ENCODE measurements around the gene KCNK3. TPM values are rescaled to one million over a fixed set of nuclear protein-coding genes. Genes with fewer than 3 reads are reported as not detected.

The KCNK3 gene
- total RNA-seq, 3 donors from 2014 or later (not counting 1 experiment from before 2014, with no cell fraction given) = not detected

DNA sequence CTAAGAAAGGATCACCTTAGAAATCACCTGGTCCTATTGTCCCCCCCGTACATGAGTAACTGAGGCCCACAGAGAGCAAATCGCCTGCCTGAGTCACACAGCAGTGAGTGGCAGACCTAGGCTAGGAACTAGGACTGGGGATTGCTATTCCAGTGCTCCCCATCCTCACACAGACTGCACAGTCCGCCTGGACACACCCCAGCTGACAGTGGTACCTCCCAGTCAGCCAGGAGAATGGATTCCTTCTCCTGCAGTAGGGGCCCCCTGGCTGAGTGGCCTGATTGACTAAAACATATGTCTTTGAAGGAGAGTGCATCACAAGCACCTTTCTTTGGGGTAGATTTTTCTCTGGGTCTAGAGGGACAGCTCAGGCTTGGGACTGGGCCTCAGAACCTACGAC is 39.2 kb downstream of the KCNK3 start:
- H3K4me1 ChIP-seq (ENCODE audit: control insufficient read depth, insufficient read depth, low read length) = peaks cover 10% of the 10 kb centered on the region
- Mint-ChIP-seq H3K9me3 (no peaks in the 10 kb centered on the region), H3K4me1 (peaks cover 17 to 20% of the 10 kb centered on the region in 2 donors), H3K27me3 (ENCODE audit: low read depth in 2 of 2) (peaks cover 12 to 22% of the 10 kb centered on the region in 2 donors), H3K27ac (no peak overlapping the region), H3K4me3 (no peak overlapping the region), H3K36me3 (no peaks in the 10 kb centered on the region)
- H3K9me3 ChIP-seq (ENCODE audit: control insufficient read depth, insufficient read depth, low read length) = no peaks in the 10 kb centered on the region
- no peak overlapping the region for H3K27ac ChIP-seq (ENCODE audit: low read length)
- ATAC-seq (no peak), DNase-seq (no peak)
- WGBS (ENCODE audit: insufficient coverage) = 74% methylated on average over 4 of the region's 4 CpGs
- TF ChIP-seq, protein P1, sequence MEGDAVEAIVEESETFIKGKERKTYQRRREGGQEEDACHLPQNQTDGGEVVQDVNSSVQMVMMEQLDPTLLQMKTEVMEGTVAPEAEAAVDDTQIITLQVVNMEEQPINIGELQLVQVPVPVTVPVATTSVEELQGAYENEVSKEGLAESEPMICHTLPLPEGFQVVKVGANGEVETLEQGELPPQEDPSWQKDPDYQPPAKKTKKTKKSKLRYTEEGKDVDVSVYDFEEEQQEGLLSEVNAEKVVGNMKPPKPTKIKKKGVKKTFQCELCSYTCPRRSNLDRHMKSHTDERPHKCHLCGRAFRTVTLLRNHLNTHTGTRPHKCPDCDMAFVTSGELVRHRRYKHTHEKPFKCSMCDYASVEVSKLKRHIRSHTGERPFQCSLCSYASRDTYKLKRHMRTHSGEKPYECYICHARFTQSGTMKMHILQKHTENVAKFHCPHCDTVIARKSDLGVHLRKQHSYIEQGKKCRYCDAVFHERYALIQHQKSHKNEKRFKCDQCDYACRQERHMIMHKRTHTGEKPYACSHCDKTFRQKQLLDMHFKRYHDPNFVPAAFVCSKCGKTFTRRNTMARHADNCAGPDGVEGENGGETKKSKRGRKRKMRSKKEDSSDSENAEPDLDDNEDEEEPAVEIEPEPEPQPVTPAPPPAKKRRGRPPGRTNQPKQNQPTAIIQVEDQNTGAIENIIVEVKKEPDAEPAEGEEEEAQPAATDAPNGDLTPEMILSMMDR (IDR thresholded peaks at IDR 0.05) = no peak
- peaks cover 3% of the 10 kb centered on the region for H3K27me3 ChIP-seq (ENCODE audit: control insufficient read depth, insufficient read depth, low read length)
- intact Hi-C loops (cut with micrococcal nuclease) = no loop called here
- no peak overlapping the region for H3K4me3 ChIP-seq (ENCODE audit: low read length)
- no peaks in the 10 kb centered on the region for H3K36me3 ChIP-seq (ENCODE audit: control insufficient read depth, insufficient read depth, low read length)

DNA sequence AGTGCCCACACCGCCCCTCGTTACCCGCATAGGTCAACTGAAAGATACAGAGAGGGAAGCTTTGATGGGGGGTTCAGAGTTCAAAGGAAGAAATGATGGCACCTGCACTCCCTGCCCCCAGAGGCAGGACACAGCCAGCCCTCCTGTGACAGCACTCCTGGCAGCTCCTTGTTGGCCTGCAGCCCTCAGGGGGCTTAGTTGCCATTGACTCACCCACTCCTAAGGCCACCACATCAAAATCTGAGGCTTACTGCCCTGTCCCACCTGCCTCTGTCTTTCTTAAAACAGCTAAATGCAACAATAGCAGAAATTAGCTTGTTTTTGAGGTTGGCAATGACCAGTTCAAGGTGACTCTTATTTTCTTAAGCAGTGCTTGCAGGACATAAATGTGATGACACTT is 39.9 kb downstream of the KCNK3 start:
- no peak overlapping the region for H3K4me3 Mint-ChIP-seq
- no peak overlapping the region for H3K27ac Mint-ChIP-seq
- Histone ChIP-seq H3K36me3 (ENCODE audit: control insufficient read depth, insufficient read depth, low read length) (no peaks in the 10 kb centered on the region), H3K4me1 (ENCODE audit: control insufficient read depth, insufficient read depth, low read length) (peaks cover 10% of the 10 kb centered on the region), H3K27me3 (ENCODE audit: control insufficient read depth, insufficient read depth, low read length) (peaks cover 3% of the 10 kb centered on the region), H3K27ac (ENCODE audit: low read length) (no peak overlapping the region), H3K4me3 (ENCODE audit: low read length) (no peak overlapping the region), H3K9me3 (ENCODE audit: control insufficient read depth, insufficient read depth, low read length) (no peaks in the 10 kb centered on the region)
- TF ChIP-seq, protein P1 (IDR thresholded peaks at IDR 0.05) = no peak
- peaks cover 17 to 20% of the 10 kb centered on the region in 2 donors for H3K4me1 Mint-ChIP-seq
- WGBS (ENCODE audit: insufficient coverage) = 96% methylated on average over 3 of the region's 3 CpGs
- no peaks in the 10 kb centered on the region for H3K9me3 Mint-ChIP-seq
- DNase-seq = no peak
- H3K36me3 Mint-ChIP-seq = no peaks in the 10 kb centered on the region
- ATAC-seq = no peak
- peaks cover 12 to 22% of the 10 kb centered on the region in 2 donors for H3K27me3 Mint-ChIP-seq (ENCODE audit: low read depth in 2 of 2)
- intact Hi-C loops (cut with micrococcal nuclease) = no loop called here

DNA sequence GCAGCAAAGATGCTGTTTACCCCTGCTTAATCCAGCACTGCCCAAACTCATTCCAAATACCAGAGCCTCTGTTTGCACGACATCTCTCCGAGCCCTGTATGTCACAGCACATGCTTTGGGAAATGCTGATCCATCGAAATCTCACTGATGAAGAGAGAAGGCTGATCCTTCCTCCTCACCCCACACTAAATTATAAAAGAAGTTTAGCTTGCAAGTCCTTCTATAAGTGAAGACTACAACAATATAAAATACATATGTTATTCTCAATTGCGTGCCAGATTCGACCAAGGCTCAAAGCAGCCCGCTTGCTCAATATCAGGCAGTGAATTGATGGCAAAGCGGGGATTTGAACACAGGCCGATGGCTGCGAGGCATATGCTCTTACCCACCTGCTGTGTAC is 40.9 kb downstream of the KCNK3 start:
- DNase-seq = no peak
- H3K27ac ChIP-seq (ENCODE audit: low read length) = no peak overlapping the region
- H3K27me3 ChIP-seq (ENCODE audit: control insufficient read depth, insufficient read depth, low read length) = peaks cover 2% of the 10 kb centered on the region
- H3K4me1 ChIP-seq (ENCODE audit: control insufficient read depth, insufficient read depth, low read length) = peaks cover 9% of the 10 kb centered on the region
- Mint-ChIP-seq H3K27ac (no peak overlapping the region), H3K9me3 (no peaks in the 10 kb centered on the region), H3K4me1 (peaks cover 13 to 17% of the 10 kb centered on the region in 2 donors), H3K36me3 (no peaks in the 10 kb centered on the region), H3K27me3 (ENCODE audit: low read depth in 2 of 2) (peaks cover 12 to 22% of the 10 kb centered on the region in 2 donors), H3K4me3 (no peak overlapping the region)
- intact Hi-C loops (cut with micrococcal nuclease) = no loop called here
- 90% methylated on average over 9 of the region's 9 CpGs for WGBS (ENCODE audit: insufficient coverage)
- ATAC-seq = no peak
- no peaks in the 10 kb centered on the region for H3K9me3 ChIP-seq (ENCODE audit: control insufficient read depth, insufficient read depth, low read length)
- no peaks in the 10 kb centered on the region for H3K36me3 ChIP-seq (ENCODE audit: control insufficient read depth, insufficient read depth, low read length)
- H3K4me3 ChIP-seq (ENCODE audit: low read length) = no peak overlapping the region
- TF ChIP-seq, protein P1 (IDR thresholded peaks at IDR 0.05) = no peak

DNA sequence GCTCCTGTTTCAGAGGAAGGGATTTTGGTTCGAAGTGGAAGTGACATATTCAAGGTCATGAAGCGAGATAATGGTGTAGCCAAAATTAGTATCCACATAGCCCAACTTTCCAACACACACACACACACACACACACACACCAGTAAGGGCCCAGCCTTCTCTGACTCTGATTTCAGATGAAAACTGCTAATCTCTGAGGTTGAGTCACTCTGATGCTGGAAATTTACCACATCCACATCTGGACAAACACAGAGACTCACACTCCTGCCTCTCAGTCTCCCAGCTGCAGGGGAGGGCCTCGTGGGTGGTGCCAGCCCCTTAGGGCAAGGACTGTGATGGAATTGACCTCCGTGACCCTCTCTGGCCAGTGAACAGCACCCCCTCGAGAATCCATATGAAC is 42.6 kb downstream of the KCNK3 start:
- intact Hi-C loops (cut with micrococcal nuclease) = no loop called here
- peaks cover 11% of the 10 kb centered on the region for H3K4me1 ChIP-seq (ENCODE audit: control insufficient read depth, insufficient read depth, low read length)
- peaks cover 6% of the 10 kb centered on the region for H3K27me3 ChIP-seq (ENCODE audit: control insufficient read depth, insufficient read depth, low read length)
- H3K9me3 Mint-ChIP-seq = no peaks in the 10 kb centered on the region
- H3K27me3 Mint-ChIP-seq (ENCODE audit: low read depth in 2 of 2) = peaks cover 9 to 22% of the 10 kb centered on the region in 2 donors
- no peaks in the 10 kb centered on the region for H3K9me3 ChIP-seq (ENCODE audit: control insufficient read depth, insufficient read depth, low read length)
- peaks cover 14 to 17% of the 10 kb centered on the region in 2 donors for H3K4me1 Mint-ChIP-seq
- peak in 2 of 3 donors; percentile 25 to 55 for ATAC-seq
- H3K4me3 ChIP-seq (ENCODE audit: low read length) = no peak overlapping the region
- no peak for DNase-seq
- TF ChIP-seq, protein P1 (IDR thresholded peaks at IDR 0.05) = no peak
- H3K27ac Mint-ChIP-seq = peak overlapping the region in 1 of 2 donors; percentile 57
- H3K36me3 ChIP-seq (ENCODE audit: control insufficient read depth, insufficient read depth, low read length) = no peaks in the 10 kb centered on the region
- no peak overlapping the region for H3K4me3 Mint-ChIP-seq
- H3K27ac ChIP-seq (ENCODE audit: low read length) = no peak overlapping the region
- WGBS (ENCODE audit: insufficient coverage) = 74% methylated on average over 4 of the region's 5 CpGs
- H3K36me3 Mint-ChIP-seq = no peaks in the 10 kb centered on the region
